HepG2 (cell line): ENCODE measurements around the gene ZCCHC3. TPM values are rescaled to one million over a fixed set of nuclear protein-coding genes. Genes with fewer than 3 reads are reported as not detected.

ENCODE experiments used
- FOSL2 ChIP-seq: sonication (generic); formaldehyde crosslinking; IDR thresholded peaks from 2 replicates; pipeline ENCODE4 v1.4.0; 2020; ENCODE audit warnings: missing genetic modification reagents
- MAF1 ChIP-seq: sonication (generic); formaldehyde crosslinking; IDR thresholded peaks from 2 replicates; pipeline ENCODE4 v1.5.0; 2020; ENCODE audit warnings: missing genetic modification reagents, borderline replicate concordance
- MTA1 ChIP-seq: sonication (generic); formaldehyde crosslinking; IDR thresholded peaks from 2 replicates; pipeline ENCODE4 v1.4.0; 2020; ENCODE audit warnings: missing genetic modification reagents, mild to moderate bottlenecking, borderline replicate concordance
- NCOR1 ChIP-seq: fragments of 200-600 bp; sonication (generic); IDR thresholded peaks from 2 replicates; pipeline ENCODE4 v1.7.0; 2017; ENCODE audit warnings: antibody characterized with exemption, low read length, borderline replicate concordance
- PHF20 ChIP-seq: sonication (generic); formaldehyde crosslinking; IDR thresholded peaks from 2 replicates; pipeline ENCODE4 v1.5.0; 2020; ENCODE audit warnings: mild to moderate bottlenecking, missing genetic modification reagents
- PHF8 ChIP-seq: sonication (generic); formaldehyde crosslinking; IDR thresholded peaks from 2 replicates; pipeline ENCODE4 v1.5.0; 2020; ENCODE audit warnings: missing genetic modification reagents
- POLR2G ChIP-seq: fragments of 200-400 bp; formaldehyde crosslinking; IDR thresholded peaks from 2 replicates; pipeline ENCODE4 v1.6.1; 2018; ENCODE audit warnings: mild to moderate bottlenecking, low read depth, low read length, moderate library complexity
- RAD21 ChIP-seq: fragments of 450-650 bp; formaldehyde crosslinking; IDR thresholded peaks from 2 replicates; pipeline ENCODE4 v1.5.0; 2020; ENCODE audit warnings: mild to moderate bottlenecking
- RAD51 ChIP-seq: fragments of 450-650 bp; IDR thresholded peaks from 2 replicates; pipeline ENCODE4 v1.6.1; 2016; ENCODE audit warnings: borderline replicate concordance
- SP4 ChIP-seq: sonication (generic); formaldehyde crosslinking; IDR thresholded peaks from 2 replicates; pipeline ENCODE4 v1.8.1; 2023; ENCODE audit warnings: mild to moderate bottlenecking, missing genetic modification reagents
- TCF7L2 ChIP-seq: IDR thresholded peaks from 2 replicates; pipeline ENCODE4 v1.6.1; 2011; ENCODE audit warnings: mild to moderate bottlenecking, low read depth, low read length, moderate library complexity
- ZFP36L1 ChIP-seq: sonication (generic); formaldehyde crosslinking; IDR thresholded peaks from 2 replicates; pipeline ENCODE4 v1.8.0; 2022; ENCODE audit warnings: mild to moderate bottlenecking, missing genetic modification reagents, moderate library complexity
- ZFP37 ChIP-seq: sonication (generic); formaldehyde crosslinking; IDR thresholded peaks from 2 replicates; pipeline ENCODE4 v1.4.0; 2020; ENCODE audit warnings: missing genetic modification reagents, borderline replicate concordance
- ZKSCAN1 ChIP-seq: fragments of 150-350 bp; IDR thresholded peaks from 2 replicates; pipeline ENCODE4 v1.6.1; 2014; ENCODE audit warnings: low read length
- ZMAT3 ChIP-seq: sonication (generic); formaldehyde crosslinking; conservative IDR thresholded peaks from 2 replicates; pipeline ENCODE4 v1.7.0; 2021; ENCODE audit warnings: missing genetic modification reagents
- ZNF546 ChIP-seq: sonication (generic); formaldehyde crosslinking; conservative IDR thresholded peaks from 2 replicates; pipeline ENCODE4 v1.8.1; 2023; ENCODE audit warnings: mild to moderate bottlenecking, missing genetic modification reagents
- polyA plus RNA-seq, 8 experiments: library from polyadenylated mRNA; depleted of rRNA in 3 of 8; stranded (reverse) in 7 of 8; unstranded in 1 of 8; fragments of >200 nt; fragmentation: Illumina TruSeq in 4 of 8; extraction: Trizol in 4 of 8; gene quantifications; 2 replicates each; pipeline versions ENCODE4 v1.2.1 to v1.2.3, GENCODE V29; 2011 to 2016; ENCODE audit warnings: low read depth in 4 of 8, missing spikeins in 1 of 8, mixed read lengths in 1 of 8; ENCODE audit not compliant: insufficient read depth in 1 of 8
- total RNA-seq, 5 experiments: library from RNA; depleted of rRNA; stranded (reverse); fragments of >200 nt; fragmentation: Illumina TruSeq; extraction: Trizol; gene quantifications; 2 replicates each; pipeline ENCODE4 v1.2.3, GENCODE V29; 2016; ENCODE audit warnings: low read depth in 1 of 5
- TF ChIP-seq, protein P1 (sequence below): sonication (generic); formaldehyde crosslinking; IDR thresholded peaks from 2 replicates; pipeline ENCODE4 v1.4.0; 2020; ENCODE audit warnings: missing genetic modification reagents, mild to moderate bottlenecking, borderline replicate concordance
- TF ChIP-seq, protein P2 (sequence below): IDR thresholded peaks from 2 replicates; pipeline ENCODE4 v1.6.1; 2016
- TF ChIP-seq, protein P3 (sequence below): sonication (generic); formaldehyde crosslinking; IDR thresholded peaks from 2 replicates; pipeline ENCODE4 v1.8.0; 2022; ENCODE audit warnings: low read depth, missing genetic modification reagents

ZCCHC3 gene
- total and polyA plus RNA-seq, 2 of the 13 experiments (the other 11 are each of a cell fraction or from before 2014, with no cell fraction given) = 46.6 to 63.0 TPM

DNA sequence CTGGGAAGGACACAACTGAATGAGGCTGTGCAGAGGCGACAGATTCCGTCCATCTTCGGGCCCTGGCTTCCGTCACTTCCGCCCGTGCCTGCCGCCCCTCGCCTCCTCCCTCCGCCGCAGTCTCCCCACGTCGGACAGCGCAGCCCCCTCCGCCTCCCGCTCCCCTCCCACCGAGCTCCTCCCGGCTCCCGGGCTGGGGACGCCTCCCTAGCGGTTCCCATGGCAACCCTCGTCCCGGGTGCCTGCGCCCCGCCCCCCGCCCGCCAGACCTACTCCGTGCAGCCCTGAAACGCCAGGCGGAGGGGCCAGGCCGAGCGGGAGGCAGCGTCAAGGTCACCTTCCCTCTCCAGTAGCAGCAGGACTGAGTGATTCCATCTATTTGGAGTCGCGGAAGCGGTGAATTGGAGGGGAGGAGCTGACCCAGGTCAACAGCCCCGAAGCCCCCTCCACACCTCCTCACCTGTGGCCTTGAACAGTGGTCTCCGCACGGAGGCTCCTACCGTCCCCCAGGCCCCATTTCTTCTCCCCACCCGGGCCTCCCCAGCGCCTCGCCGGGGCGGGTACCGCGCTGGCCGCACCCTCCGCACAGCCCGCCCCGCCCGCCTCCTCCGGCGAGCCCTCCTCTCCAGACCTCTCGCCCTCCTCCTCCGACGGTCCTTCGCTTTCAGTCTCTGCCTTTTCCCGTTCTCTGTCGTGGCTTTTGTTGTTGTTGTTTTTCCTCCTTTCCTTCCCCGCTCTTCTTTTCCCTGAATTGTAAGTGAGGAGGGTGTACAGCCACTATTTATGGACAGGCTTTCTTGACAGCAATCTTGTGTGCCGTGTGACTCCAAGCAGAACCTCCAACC lies 50.5 kb downstream of the ZCCHC3 start (continued):
- peak; percentile 59 for TF ChIP-seq PHF20 (CRISPR knock-in tag)
- TF ChIP-seq FOSL2 (CRISPR knock-in tag) = peak; percentile 75
- TF ChIP-seq, protein P1, sequence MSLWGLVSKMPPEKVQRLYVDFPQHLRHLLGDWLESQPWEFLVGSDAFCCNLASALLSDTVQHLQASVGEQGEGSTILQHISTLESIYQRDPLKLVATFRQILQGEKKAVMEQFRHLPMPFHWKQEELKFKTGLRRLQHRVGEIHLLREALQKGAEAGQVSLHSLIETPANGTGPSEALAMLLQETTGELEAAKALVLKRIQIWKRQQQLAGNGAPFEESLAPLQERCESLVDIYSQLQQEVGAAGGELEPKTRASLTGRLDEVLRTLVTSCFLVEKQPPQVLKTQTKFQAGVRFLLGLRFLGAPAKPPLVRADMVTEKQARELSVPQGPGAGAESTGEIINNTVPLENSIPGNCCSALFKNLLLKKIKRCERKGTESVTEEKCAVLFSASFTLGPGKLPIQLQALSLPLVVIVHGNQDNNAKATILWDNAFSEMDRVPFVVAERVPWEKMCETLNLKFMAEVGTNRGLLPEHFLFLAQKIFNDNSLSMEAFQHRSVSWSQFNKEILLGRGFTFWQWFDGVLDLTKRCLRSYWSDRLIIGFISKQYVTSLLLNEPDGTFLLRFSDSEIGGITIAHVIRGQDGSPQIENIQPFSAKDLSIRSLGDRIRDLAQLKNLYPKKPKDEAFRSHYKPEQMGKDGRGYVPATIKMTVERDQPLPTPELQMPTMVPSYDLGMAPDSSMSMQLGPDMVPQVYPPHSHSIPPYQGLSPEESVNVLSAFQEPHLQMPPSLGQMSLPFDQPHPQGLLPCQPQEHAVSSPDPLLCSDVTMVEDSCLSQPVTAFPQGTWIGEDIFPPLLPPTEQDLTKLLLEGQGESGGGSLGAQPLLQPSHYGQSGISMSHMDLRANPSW (CRISPR knock-in tag) = no peak; the same call in 1 of the 2 replicates
- no peak for TF ChIP-seq ZNF546 (CRISPR knock-in tag)
- TF ChIP-seq RAD51 = peak; percentile 36; the same call in 1 of the 2 replicates
- TF ChIP-seq, protein P2, sequence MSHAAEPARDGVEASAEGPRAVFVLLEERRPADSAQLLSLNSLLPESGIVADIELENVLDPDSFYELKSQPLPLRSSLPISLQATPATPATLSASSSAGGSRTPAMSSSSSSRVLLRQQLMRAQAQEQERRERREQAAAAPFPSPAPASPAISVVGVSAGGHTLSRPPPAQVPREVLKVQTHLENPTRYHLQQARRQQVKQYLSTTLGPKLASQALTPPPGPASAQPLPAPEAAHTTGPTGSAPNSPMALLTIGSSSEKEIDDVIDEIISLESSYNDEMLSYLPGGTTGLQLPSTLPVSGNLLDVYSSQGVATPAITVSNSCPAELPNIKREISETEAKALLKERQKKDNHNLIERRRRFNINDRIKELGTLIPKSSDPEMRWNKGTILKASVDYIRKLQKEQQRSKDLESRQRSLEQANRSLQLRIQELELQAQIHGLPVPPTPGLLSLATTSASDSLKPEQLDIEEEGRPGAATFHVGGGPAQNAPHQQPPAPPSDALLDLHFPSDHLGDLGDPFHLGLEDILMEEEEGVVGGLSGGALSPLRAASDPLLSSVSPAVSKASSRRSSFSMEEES (CRISPR knock-in tag) = no peak
- TF ChIP-seq MTA1 (CRISPR knock-in tag) = peak; percentile 100
- TF ChIP-seq MAF1 = peak; percentile 95
- TF ChIP-seq ZKSCAN1 = peak; percentile 97
- peak; percentile 97 for TF ChIP-seq POLR2G
- TF ChIP-seq ZMAT3 (CRISPR knock-in tag) = peak; percentile 23; the same call in 1 of the 2 replicates
- peak; percentile 10; the same call in 1 of the 2 replicates for TF ChIP-seq ZFP37 (CRISPR knock-in tag)
- TF ChIP-seq TCF7L2 = no peak
- peak; percentile 83; the same call in 1 of the 2 replicates for TF ChIP-seq NCOR1
- peak; percentile 65 for TF ChIP-seq RAD21 (CRISPR knock-in tag)
- TF ChIP-seq, protein P3, sequence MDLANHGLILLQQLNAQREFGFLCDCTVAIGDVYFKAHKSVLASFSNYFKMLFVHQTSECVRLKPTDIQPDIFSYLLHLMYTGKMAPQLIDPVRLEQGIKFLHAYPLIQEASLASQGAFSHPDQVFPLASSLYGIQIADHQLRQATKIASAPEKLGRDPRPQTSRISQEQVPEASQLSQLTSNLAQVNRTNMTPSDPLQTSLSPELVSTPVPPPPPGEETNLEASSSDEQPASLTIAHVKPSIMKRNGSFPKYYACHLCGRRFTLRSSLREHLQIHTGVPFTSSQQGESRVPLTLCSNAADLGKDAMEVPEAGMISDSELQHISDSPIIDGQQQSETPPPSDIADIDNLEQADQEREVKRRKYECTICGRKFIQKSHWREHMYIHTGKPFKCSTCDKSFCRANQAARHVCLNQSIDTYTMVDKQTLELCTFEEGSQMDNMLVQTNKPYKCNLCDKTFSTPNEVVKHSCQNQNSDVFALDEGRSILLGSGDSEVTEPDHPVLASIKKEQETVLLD (CRISPR knock-in tag) = peak; percentile 99
- peak; percentile 84 for TF ChIP-seq PHF8 (CRISPR knock-in tag)
- TF ChIP-seq ZFP36L1 = peak; percentile 86
- peak; percentile 92 for TF ChIP-seq SP4 (CRISPR knock-in tag)
